Measurements from ENCODE around the gene TBC1D2. TPM values are rescaled to one million over a fixed set of nuclear protein-coding genes. Genes with fewer than 3 reads are reported as not detected.

TBC1D2 gene
- total RNA-seq, 1 experiment from 2014 or later = 4.5 TPM

DNA sequence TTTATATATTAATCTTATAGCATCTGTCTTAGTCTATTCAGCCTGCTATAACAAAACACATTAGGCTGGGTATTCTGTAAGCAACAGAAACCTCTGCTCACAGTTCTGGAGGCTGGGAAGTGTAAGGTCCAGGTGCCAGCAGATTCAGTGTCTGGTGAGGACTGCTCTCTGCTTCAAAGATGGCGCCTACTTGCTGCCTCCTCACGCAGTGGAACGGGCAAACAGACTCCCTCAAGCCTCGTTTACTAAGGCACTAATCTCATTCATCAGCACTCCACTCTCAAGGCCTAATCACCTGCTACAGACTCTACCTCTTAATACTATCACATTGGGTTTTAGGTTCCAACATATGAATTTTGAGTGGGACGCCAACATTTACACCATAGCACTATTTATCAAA, 5.2 kb upstream of the TBC1D2 start:
- H3K4me3 ChIP-seq (ENCODE audit: insufficient read depth, low read depth, low read length) = no peak overlapping the region
- no peak for DNase-seq

GRCh38 chr9:98259791-98260190, 4.3 kb upstream of the TBC1D2 start:
- no peaks in the 10 kb centered on the region for H3K36me3 ChIP-seq (replicated peaks; ENCODE audit: control insufficient read depth, insufficient read depth, low read length)
- no peak for DNase-seq
- H3K27me3 ChIP-seq (ENCODE audit: control insufficient read depth, insufficient read depth, low read length) = no peaks in the 10 kb centered on the region
- no peak overlapping the region for H3K4me3 ChIP-seq (ENCODE audit: insufficient read depth, low read depth, low read length)

More for the DNA sequence above, 5.2 kb upstream of the TBC1D2 start:
- no peaks in the 10 kb centered on the region for H3K36me3 ChIP-seq (replicated peaks; ENCODE audit: control insufficient read depth, insufficient read depth, low read length)
- no peaks in the 10 kb centered on the region for H3K27me3 ChIP-seq (ENCODE audit: control insufficient read depth, insufficient read depth, low read length)

GRCh38 chr9:98256756-98257155, 1.3 kb upstream of the TBC1D2 start:
- peak overlapping the region; percentile 80 for H3K4me3 ChIP-seq (ENCODE audit: insufficient read depth, low read depth, low read length)
- H3K36me3 ChIP-seq (replicated peaks; ENCODE audit: control insufficient read depth, insufficient read depth, low read length) = no peaks in the 10 kb centered on the region
- H3K27me3 ChIP-seq (ENCODE audit: control insufficient read depth, insufficient read depth, low read length) = no peaks in the 10 kb centered on the region
- peak; percentile 33 for DNase-seq

DNA sequence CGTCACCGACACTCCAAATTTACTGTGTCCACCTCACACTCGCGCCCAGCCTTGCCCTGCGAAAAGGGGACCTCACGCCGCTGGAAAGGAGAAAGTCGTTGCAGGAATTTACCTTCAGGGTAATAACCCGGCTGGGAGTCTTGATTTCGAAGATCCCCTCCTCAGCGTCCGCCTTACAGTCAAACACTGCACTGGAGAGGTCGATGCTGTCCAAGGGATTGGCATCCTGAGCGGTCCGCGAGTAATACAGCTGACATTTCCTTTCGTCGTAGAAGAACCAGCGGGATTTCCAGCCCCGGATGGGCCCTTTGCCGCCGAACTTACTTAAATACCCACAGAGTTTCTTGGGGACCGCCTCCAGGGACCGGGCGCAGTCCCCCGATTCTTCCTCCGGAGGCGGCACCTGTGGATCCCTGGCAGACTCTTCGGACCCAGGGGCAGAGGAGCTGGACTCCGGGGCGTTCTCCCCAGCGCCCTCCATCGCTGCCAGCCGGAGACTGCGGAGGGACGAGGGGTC, 330 bp downstream of the TBC1D2 start:
- Histone ChIP-seq H3K36me3 (replicated peaks; ENCODE audit: control insufficient read depth, insufficient read depth, low read length) (peaks cover 1% of the 10 kb centered on the region; the same call in 1 of the 2 replicates), H3K4me3 (ENCODE audit: insufficient read depth, low read depth, low read length) (peak overlapping the region; percentile 80), H3K27me3 (ENCODE audit: control insufficient read depth, insufficient read depth, low read length) (no peaks in the 10 kb centered on the region)
- no peak for DNase-seq

- Histone ChIP-seq H3K27me3 (ENCODE audit: control insufficient read depth, insufficient read depth, low read length) (no peaks in the 10 kb centered on the region), H3K4me3 (ENCODE audit: insufficient read depth, low read depth, low read length) (peak overlapping the region; percentile 80), H3K36me3 (replicated peaks; ENCODE audit: control insufficient read depth, insufficient read depth, low read length) (peaks cover 1% of the 10 kb centered on the region; the same call in 1 of the 2 replicates)
- DNase-seq = no peak
Measured at GRCh38 chr9:98254228-98255060, 1.0 kb downstream of the TBC1D2 start.

- Histone ChIP-seq H3K27me3 (ENCODE audit: control insufficient read depth, insufficient read depth, low read length) (no peaks in the 10 kb centered on the region), H3K4me3 (ENCODE audit: insufficient read depth, low read depth, low read length) (no peak overlapping the region), H3K36me3 (replicated peaks; ENCODE audit: control insufficient read depth, insufficient read depth, low read length) (peaks cover 1% of the 10 kb centered on the region; the same call in 1 of the 2 replicates)
- no peak for DNase-seq
Measured at GRCh38 chr9:98253565-98253964, 1.9 kb downstream of the TBC1D2 start.

- DNase-seq = no peak
- H3K4me3 ChIP-seq (ENCODE audit: insufficient read depth, low read depth, low read length) = no peak overlapping the region
- H3K36me3 ChIP-seq (replicated peaks; ENCODE audit: control insufficient read depth, insufficient read depth, low read length) = peaks cover 1% of the 10 kb centered on the region
- no peaks in the 10 kb centered on the region for H3K27me3 ChIP-seq (ENCODE audit: control insufficient read depth, insufficient read depth, low read length)
Measured at GRCh38 chr9:98251551-98251950, 3.9 kb downstream of the TBC1D2 start.

- H3K27me3 ChIP-seq (ENCODE audit: control insufficient read depth, insufficient read depth, low read length) = no peaks in the 10 kb centered on the region
Measured at GRCh38 chr9:98249771-98250170, 5.7 kb downstream of the TBC1D2 start.

GRCh38 chr9:98248737-98249474, 6.5 kb downstream of the TBC1D2 start:
- no peak for DNase-seq
- H3K4me3 ChIP-seq (ENCODE audit: insufficient read depth, low read depth, low read length) = no peak overlapping the region
- H3K36me3 ChIP-seq (replicated peaks; ENCODE audit: control insufficient read depth, insufficient read depth, low read length) = peaks cover 1% of the 10 kb centered on the region
- H3K27me3 ChIP-seq (ENCODE audit: control insufficient read depth, insufficient read depth, low read length) = no peaks in the 10 kb centered on the region

More at GRCh38 chr9:98249771-98250170, 5.7 kb downstream of the TBC1D2 start:
- DNase-seq = no peak
- Histone ChIP-seq H3K4me3 (ENCODE audit: insufficient read depth, low read depth, low read length) (no peak overlapping the region), H3K36me3 (replicated peaks; ENCODE audit: control insufficient read depth, insufficient read depth, low read length) (peaks cover 1% of the 10 kb centered on the region)

- no peak for DNase-seq
- no peak overlapping the region for H3K4me3 ChIP-seq (ENCODE audit: insufficient read depth, low read depth, low read length)
- H3K36me3 ChIP-seq (replicated peaks; ENCODE audit: control insufficient read depth, insufficient read depth, low read length) = peaks cover 1% of the 10 kb centered on the region
- H3K27me3 ChIP-seq (ENCODE audit: control insufficient read depth, insufficient read depth, low read length) = no peaks in the 10 kb centered on the region
Measured at GRCh38 chr9:98247831-98248657, 7.4 kb downstream of the TBC1D2 start.

GRCh38 chr9:98242426-98242825, 13.0 kb downstream of the TBC1D2 start:
- H3K4me3 ChIP-seq (ENCODE audit: insufficient read depth, low read depth, low read length) = no peak overlapping the region
- no peaks in the 10 kb centered on the region for H3K36me3 ChIP-seq (replicated peaks; ENCODE audit: control insufficient read depth, insufficient read depth, low read length)
- no peak for DNase-seq
- no peaks in the 10 kb centered on the region for H3K27me3 ChIP-seq (ENCODE audit: control insufficient read depth, insufficient read depth, low read length)

- Histone ChIP-seq H3K27me3 (ENCODE audit: control insufficient read depth, insufficient read depth, low read length) (no peaks in the 10 kb centered on the region), H3K36me3 (replicated peaks; ENCODE audit: control insufficient read depth, insufficient read depth, low read length) (no peaks in the 10 kb centered on the region), H3K4me3 (ENCODE audit: insufficient read depth, low read depth, low read length) (no peak overlapping the region)
- DNase-seq = peak; percentile 69
Measured at GRCh38 chr9:98241357-98242300, 13.8 kb downstream of the TBC1D2 start.

DNA sequence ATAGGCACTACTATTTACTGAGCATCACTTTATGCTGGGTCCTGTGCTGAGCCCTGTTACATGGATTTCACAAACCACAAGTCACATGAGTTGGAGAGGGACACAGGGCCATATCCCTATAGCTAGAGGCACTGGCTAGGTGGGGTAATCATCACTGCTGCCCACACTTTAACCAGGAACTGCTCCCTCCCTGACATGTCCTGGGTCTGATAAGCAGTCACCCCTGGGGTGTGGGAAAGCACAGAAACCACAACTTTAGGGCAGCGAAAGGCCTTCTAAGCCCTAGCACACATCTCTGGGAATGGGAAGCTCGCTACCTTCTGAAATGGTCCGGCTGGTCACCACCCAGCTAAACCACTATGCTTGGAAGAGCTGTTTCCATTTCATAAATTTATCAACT, 15.0 kb downstream of the TBC1D2 start:
- Histone ChIP-seq H3K27me3 (ENCODE audit: control insufficient read depth, insufficient read depth, low read length) (no peaks in the 10 kb centered on the region), H3K36me3 (replicated peaks; ENCODE audit: control insufficient read depth, insufficient read depth, low read length) (no peaks in the 10 kb centered on the region), H3K4me3 (ENCODE audit: insufficient read depth, low read depth, low read length) (no peak overlapping the region)
- DNase-seq = no peak
